GM12878 (cell line): ENCODE data around the gene TOLLIP. TPM values are rescaled to one million over a fixed set of nuclear protein-coding genes. Genes with fewer than 3 reads are reported as not detected.

Experiments used
- ATAC-seq: fragments of 200-7000 bp; cut with Tn5 transposase; 3 replicates; pipeline ENCODE4 v1.9.1; 2020; ENCODE audit warnings: mild to moderate bottlenecking, moderate library complexity
- BruUV-seq: library from RNA; stranded (reverse); fragments of 400-500 nt; replicated peaks from 2 replicates; lab custom pipeline; 2021; lab: Mats Ljungman, UMichigan
- CTCF ChIA-PET: fragments of 300-600 bp; sonication (Branson Sonifier 250); formaldehyde crosslinking; extraction: SDS; loops from one replicate; lab custom pipeline; 2021; ENCODE audit warnings: inconsistent platforms; lab: Yijun Ruan, JAX
- POLR2A ChIA-PET: fragments of 350-600 bp; formaldehyde crosslinking; extraction: SDS; loops from one replicate; lab custom pipeline; 2021; ENCODE audit warnings: inconsistent platforms; lab: Charles Lee
- RAD21 ChIA-PET: fragments of 300-600 bp; sonication (Branson Sonifier 250); formaldehyde crosslinking; loops from one replicate; lab custom pipeline; 2023; ENCODE audit warnings: antibody characterized with exemption; ENCODE audit not compliant: unreplicated experiment; lab: Charles Lee
- SMC1A ChIA-PET: fragments of 300-600 bp; sonication (Branson Sonifier 250); formaldehyde crosslinking; loops from one replicate; lab custom pipeline; 2023; ENCODE audit not compliant: unreplicated experiment, uncharacterized antibody; lab: Charles Lee
- DNase-seq: peaks from one replicate; pipeline ENCODE4 v3.0.0-alpha.2; 2011; ENCODE audit warnings: low read depth, low spot score
- FAIRE-seq: peaks from 3 replicates; lab custom pipeline; 2011; peaks lifted over from hg19 to GRCh38; lab: Jason Lieb, UNC
- H2AFZ ChIP-seq: 2 replicates; pipeline ENCODE4 v1.6.0; 2011; ENCODE audit warnings: low read depth, low read length, control low read depth; ENCODE audit not compliant: control insufficient read depth
- H3K27ac ChIP-seq: 2 replicates; pipeline ENCODE4 v1.5.1; 2011; ENCODE audit warnings: control low read depth; ENCODE audit not compliant: control insufficient read depth, insufficient read depth
- H3K27me3 ChIP-seq, 2 experiments: replicated peaks in 1 of 2; 2 replicates each; pipeline versions ENCODE4 v1.6.0 to v1.6.1; 2011; ENCODE audit warnings: low read length in 1 of 2; ENCODE audit not compliant: control insufficient read depth in 2 of 2, insufficient read depth in 2 of 2
- H3K36me3 ChIP-seq, 2 experiments: 2 replicates each; pipeline ENCODE4 v1.5.1; 2011; ENCODE audit warnings: low read length in 1 of 2; ENCODE audit not compliant: control insufficient read depth in 2 of 2, insufficient read depth in 2 of 2
- H3K4me1 ChIP-seq: 2 replicates; pipeline ENCODE4 v1.6.1; 2011; ENCODE audit warnings: mild to moderate bottlenecking, low read length, moderate library complexity, mixed read lengths; ENCODE audit not compliant: control insufficient read depth, insufficient read depth
- H3K4me2 ChIP-seq: 2 replicates; pipeline ENCODE4 v1.6.0; 2011; ENCODE audit warnings: control low read depth; ENCODE audit not compliant: control insufficient read depth, insufficient read depth
- H3K4me3 ChIP-seq: fragments of 200-600 bp; sonication (generic); 2 replicates; pipeline ENCODE4 v1.5.1; 2016
- H3K79me2 ChIP-seq: 2 replicates; pipeline ENCODE4 v1.6.0; 2011; ENCODE audit warnings: low read length; ENCODE audit not compliant: control insufficient read depth, insufficient read depth
- H3K9ac ChIP-seq: 2 replicates; pipeline ENCODE4 v1.8.0; 2011; ENCODE audit warnings: low read length, control low read depth, mixed read lengths; ENCODE audit not compliant: control insufficient read depth, insufficient read depth
- H3K9me3 ChIP-seq: replicated peaks from 3 replicates; pipeline ENCODE4 v1.5.1; 2011; ENCODE audit warnings: mild to moderate bottlenecking, low read length; ENCODE audit not compliant: control insufficient read depth, insufficient read depth
- H4K20me1 ChIP-seq: 2 replicates; pipeline ENCODE4 v1.6.0; 2011; ENCODE audit not compliant: control insufficient read depth, insufficient read depth
- HDAC6 ChIP-seq: fragments of 200-600 bp; sonication (generic); IDR thresholded peaks from one replicate; pipeline ENCODE4 v1.8.0; 2017; ENCODE audit warnings: antibody characterized with exemption; ENCODE audit not compliant: unreplicated experiment
- MTA2 ChIP-seq: fragments of 450-650 bp; IDR thresholded peaks from 2 replicates; pipeline ENCODE4 v1.6.1; 2016; ENCODE audit warnings: low read depth, mild to moderate bottlenecking, moderate library complexity
- PAX5 ChIP-seq: IDR thresholded peaks from 2 replicates; pipeline ENCODE4 v1.6.1; 2011; ENCODE audit warnings: low read depth, low read length, borderline replicate concordance
- PML ChIP-seq: IDR thresholded peaks from 2 replicates; pipeline ENCODE4 v1.6.1; 2012; ENCODE audit warnings: low read length, inconsistent platforms
- TCF7 ChIP-seq: IDR thresholded peaks from 2 replicates; pipeline ENCODE4 v1.6.1; 2014; ENCODE audit warnings: antibody characterized with exemption, borderline replicate concordance
- WGBS: methylation state at CpG from one replicate; pipeline ENCODE4 v1.1.6; 2016; ENCODE audit warnings: low lambda C conversion rate; ENCODE audit not compliant: insufficient replicate concordance, insufficient coverage; ENCODE audit errors: missing lambda C conversion rate; 5-methylcytosine and 5-hydroxymethylcytosine counted together
- in situ Hi-C: fragments of 300-500 bp; cut with MboI; formaldehyde crosslinking; loops from 9 replicates; pipeline ENCODE4 v1.14.3; 2018; ENCODE audit warnings: mixed read lengths
- intact Hi-C: fragments of 100-400 bp; cut with micrococcal nuclease; formaldehyde crosslinking; loops from one replicate; pipeline ENCODE4 v1.14.2; 2022; ENCODE audit not compliant: unreplicated experiment
- polyA plus RNA-seq, 11 experiments: library from polyadenylated mRNA; depleted of rRNA in 4 of 11; unstranded in 6 of 11; stranded (reverse) in 5 of 11; fragments of >200 nt; fragmentation: Nextera tagmentation in 4 of 11; fragmentation: Illumina TruSeq in 1 of 11; extraction: Ambion mirVana in 4 of 11; extraction: Trizol in 1 of 11; gene quantifications; 1 replicate in 1 of 11; 2 replicates in 10 of 11; pipeline versions ENCODE4 v1.2.1 to v1.2.3, GENCODE V29; 2011 to 2016; ENCODE audit warnings: inconsistent platforms in 2 of 11, missing spikeins in 2 of 11, low read depth in 1 of 11
- total RNA-seq, 4 experiments: library from RNA; depleted of rRNA in 3 of 4; stranded (reverse); fragments of >200 nt in 3 of 4; fragmentation: Illumina TruSeq in 1 of 4; extraction: Trizol in 1 of 4; gene quantifications; 2 replicates each; pipeline versions ENCODE4 v1.2.1 to v1.2.3, GENCODE V29; 2013 to 2021
- TF ChIP-seq, protein P1 (sequence below): IDR thresholded peaks from 2 replicates; pipeline ENCODE4 v1.6.1; 2012; ENCODE audit warnings: low read length, inconsistent platforms
- TF ChIP-seq, protein P2 (sequence below): IDR thresholded peaks from 2 replicates; pipeline ENCODE4 v1.6.1; 2011; ENCODE audit warnings: borderline replicate concordance, low read depth, mild to moderate bottlenecking, moderate library complexity, low read length; ENCODE audit not compliant: insufficient read depth, poor library complexity, severe bottlenecking
- TF ChIP-seq, protein P3 (sequence below): IDR thresholded peaks from 2 replicates; pipeline ENCODE4 v1.6.1; 2012; ENCODE audit warnings: mild to moderate bottlenecking, low read depth, low read length
- TF ChIP-seq, protein P4 (sequence below): fragments of 450-650 bp; formaldehyde crosslinking; IDR thresholded peaks from 2 replicates; pipeline ENCODE4 v1.5.0; 2022; ENCODE audit warnings: mild to moderate bottlenecking, missing genetic modification characterization

The TOLLIP gene
- total and polyA plus RNA-seq, 10 of the 15 experiments (the other 5 are each of a cell fraction or from before 2014, with no cell fraction given) = 0.47 to 39.5 (median 21.6) TPM

DNA sequence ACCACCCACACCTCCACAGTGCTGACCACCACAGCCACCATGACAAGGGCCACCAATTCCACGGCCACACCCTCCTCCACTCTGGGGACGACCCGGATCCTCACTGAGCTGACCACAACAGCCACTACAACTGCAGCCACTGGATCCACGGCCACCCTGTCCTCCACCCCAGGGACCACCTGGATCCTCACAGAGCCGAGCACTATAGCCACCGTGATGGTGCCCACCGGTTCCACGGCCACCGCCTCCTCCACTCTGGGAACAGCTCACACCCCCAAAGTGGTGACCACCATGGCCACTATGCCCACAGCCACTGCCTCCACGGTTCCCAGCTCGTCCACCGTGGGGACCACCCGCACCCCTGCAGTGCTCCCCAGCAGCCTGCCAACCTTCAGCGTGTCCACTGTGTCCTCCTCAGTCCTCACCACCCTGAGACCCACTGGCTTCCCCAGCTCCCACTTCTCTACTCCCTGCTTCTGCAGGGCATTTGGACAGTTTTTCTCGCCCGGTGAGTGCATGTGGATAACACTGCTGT is 58.1 kb downstream of the TOLLIP start:
- no peaks in the 10 kb centered on the region for H4K20me1 ChIP-seq

More for the DNA sequence above, 58.1 kb downstream of the TOLLIP start:
- no peak for ATAC-seq
- POLR2A ChIA-PET = no interaction called here
- TF ChIP-seq, protein P1, sequence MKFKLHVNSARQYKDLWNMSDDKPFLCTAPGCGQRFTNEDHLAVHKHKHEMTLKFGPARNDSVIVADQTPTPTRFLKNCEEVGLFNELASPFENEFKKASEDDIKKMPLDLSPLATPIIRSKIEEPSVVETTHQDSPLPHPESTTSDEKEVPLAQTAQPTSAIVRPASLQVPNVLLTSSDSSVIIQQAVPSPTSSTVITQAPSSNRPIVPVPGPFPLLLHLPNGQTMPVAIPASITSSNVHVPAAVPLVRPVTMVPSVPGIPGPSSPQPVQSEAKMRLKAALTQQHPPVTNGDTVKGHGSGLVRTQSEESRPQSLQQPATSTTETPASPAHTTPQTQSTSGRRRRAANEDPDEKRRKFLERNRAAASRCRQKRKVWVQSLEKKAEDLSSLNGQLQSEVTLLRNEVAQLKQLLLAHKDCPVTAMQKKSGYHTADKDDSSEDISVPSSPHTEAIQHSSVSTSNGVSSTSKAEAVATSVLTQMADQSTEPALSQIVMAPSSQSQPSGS = no peak
- TF ChIP-seq, protein P2, sequence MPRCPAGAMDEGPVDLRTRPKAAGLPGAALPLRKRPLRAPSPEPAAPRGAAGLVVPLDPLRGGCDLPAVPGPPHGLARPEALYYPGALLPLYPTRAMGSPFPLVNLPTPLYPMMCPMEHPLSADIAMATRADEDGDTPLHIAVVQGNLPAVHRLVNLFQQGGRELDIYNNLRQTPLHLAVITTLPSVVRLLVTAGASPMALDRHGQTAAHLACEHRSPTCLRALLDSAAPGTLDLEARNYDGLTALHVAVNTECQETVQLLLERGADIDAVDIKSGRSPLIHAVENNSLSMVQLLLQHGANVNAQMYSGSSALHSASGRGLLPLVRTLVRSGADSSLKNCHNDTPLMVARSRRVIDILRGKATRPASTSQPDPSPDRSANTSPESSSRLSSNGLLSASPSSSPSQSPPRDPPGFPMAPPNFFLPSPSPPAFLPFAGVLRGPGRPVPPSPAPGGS = no peak
- TF ChIP-seq, protein P3, sequence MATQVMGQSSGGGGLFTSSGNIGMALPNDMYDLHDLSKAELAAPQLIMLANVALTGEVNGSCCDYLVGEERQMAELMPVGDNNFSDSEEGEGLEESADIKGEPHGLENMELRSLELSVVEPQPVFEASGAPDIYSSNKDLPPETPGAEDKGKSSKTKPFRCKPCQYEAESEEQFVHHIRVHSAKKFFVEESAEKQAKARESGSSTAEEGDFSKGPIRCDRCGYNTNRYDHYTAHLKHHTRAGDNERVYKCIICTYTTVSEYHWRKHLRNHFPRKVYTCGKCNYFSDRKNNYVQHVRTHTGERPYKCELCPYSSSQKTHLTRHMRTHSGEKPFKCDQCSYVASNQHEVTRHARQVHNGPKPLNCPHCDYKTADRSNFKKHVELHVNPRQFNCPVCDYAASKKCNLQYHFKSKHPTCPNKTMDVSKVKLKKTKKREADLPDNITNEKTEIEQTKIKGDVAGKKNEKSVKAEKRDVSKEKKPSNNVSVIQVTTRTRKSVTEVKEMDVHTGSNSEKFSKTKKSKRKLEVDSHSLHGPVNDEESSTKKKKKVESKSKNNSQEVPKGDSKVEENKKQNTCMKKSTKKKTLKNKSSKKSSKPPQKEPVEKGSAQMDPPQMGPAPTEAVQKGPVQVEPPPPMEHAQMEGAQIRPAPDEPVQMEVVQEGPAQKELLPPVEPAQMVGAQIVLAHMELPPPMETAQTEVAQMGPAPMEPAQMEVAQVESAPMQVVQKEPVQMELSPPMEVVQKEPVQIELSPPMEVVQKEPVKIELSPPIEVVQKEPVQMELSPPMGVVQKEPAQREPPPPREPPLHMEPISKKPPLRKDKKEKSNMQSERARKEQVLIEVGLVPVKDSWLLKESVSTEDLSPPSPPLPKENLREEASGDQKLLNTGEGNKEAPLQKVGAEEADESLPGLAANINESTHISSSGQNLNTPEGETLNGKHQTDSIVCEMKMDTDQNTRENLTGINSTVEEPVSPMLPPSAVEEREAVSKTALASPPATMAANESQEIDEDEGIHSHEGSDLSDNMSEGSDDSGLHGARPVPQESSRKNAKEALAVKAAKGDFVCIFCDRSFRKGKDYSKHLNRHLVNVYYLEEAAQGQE = no peak
- no peak for TF ChIP-seq HDAC6
- TF ChIP-seq PML = no peak
- no peak for TF ChIP-seq PAX5
- TF ChIP-seq, protein P4, sequence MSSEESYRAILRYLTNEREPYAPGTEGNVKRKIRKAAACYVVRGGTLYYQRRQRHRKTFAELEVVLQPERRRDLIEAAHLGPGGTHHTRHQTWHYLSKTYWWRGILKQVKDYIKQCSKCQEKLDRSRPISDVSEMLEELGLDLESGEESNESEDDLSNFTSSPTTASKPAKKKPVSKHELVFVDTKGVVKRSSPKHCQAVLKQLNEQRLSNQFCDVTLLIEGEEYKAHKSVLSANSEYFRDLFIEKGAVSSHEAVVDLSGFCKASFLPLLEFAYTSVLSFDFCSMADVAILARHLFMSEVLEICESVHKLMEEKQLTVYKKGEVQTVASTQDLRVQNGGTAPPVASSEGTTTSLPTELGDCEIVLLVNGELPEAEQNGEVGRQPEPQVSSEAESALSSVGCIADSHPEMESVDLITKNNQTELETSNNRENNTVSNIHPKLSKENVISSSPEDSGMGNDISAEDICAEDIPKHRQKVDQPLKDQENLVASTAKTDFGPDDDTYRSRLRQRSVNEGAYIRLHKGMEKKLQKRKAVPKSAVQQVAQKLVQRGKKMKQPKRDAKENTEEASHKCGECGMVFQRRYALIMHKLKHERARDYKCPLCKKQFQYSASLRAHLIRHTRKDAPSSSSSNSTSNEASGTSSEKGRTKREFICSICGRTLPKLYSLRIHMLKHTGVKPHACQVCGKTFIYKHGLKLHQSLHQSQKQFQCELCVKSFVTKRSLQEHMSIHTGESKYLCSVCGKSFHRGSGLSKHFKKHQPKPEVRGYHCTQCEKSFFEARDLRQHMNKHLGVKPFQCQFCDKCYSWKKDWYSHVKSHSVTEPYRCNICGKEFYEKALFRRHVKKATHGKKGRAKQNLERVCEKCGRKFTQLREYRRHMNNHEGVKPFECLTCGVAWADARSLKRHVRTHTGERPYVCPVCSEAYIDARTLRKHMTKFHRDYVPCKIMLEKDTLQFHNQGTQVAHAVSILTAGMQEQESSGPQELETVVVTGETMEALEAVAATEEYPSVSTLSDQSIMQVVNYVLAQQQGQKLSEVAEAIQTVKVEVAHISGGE (CRISPR knock-in tag) = no peak
- no peak for TF ChIP-seq MTA2
- no peak for TF ChIP-seq TCF7
- TF ChIP-seq, all 136 proteins: peak for 0
- Histone ChIP-seq H3K9me3 (peaks cover 1% of the 10 kb centered on the region; the same call in 2 of the 3 replicates), H3K27ac (no peak overlapping the region), H3K27me3 (no peaks in the 10 kb centered on the region), H2AFZ (no peak overlapping the region), H3K4me2 (no peak overlapping the region), H3K9ac (no peak overlapping the region), H3K4me1 (no peaks in the 10 kb centered on the region), H3K4me3 (no peak overlapping the region), H3K36me3 (no peaks in the 10 kb centered on the region), H3K79me2 (no peaks in the 10 kb centered on the region)
- RAD21 ChIA-PET = no interaction called here
- intact Hi-C loops = no loop called here
- FAIRE-seq (no peak), DNase-seq (no peak)
- in situ Hi-C loops = no loop called here
- no TSS peak for BruUV-seq
- SMC1A ChIA-PET = no interaction called here
- CTCF ChIA-PET = no interaction called here
- WGBS = 58% methylated on average over 13 of the region's 16 CpGs
